Measurements from ENCODE around the gene PNMA8A.

DNA sequence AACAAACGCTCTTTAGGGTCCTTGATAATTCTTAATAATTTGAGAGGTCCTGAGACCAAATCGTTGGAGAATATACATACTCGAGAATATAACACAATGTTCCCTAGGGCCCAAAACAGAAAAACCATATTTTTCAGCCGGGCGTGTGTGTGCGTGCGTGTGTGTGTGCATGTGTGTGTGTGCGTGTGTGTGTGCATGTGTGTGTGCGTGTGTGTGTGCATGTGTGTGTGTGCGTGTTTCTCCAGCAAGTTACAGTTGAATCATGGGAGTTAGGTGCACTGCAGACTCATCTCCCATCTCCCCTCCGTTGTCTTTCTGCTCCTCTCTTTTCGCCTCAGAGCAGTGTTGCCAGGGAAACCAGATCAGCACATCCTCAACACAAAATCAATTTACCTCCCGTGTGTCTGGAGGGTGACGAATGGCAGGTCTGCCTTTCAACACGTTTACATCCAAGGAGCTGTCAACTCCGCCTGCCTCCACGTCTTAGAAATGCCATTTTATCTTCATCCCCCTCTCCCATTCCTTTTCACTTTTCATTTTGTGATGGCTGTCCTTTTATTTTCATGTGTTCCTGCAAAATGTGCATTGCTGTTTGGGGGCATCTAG, 32.6 kb upstream of the PNMA8A start:
- TF ChIP-seq POLR2A (IDR thresholded peaks at IDR 0.05) = no peak
- TF ChIP-seq, protein P1, sequence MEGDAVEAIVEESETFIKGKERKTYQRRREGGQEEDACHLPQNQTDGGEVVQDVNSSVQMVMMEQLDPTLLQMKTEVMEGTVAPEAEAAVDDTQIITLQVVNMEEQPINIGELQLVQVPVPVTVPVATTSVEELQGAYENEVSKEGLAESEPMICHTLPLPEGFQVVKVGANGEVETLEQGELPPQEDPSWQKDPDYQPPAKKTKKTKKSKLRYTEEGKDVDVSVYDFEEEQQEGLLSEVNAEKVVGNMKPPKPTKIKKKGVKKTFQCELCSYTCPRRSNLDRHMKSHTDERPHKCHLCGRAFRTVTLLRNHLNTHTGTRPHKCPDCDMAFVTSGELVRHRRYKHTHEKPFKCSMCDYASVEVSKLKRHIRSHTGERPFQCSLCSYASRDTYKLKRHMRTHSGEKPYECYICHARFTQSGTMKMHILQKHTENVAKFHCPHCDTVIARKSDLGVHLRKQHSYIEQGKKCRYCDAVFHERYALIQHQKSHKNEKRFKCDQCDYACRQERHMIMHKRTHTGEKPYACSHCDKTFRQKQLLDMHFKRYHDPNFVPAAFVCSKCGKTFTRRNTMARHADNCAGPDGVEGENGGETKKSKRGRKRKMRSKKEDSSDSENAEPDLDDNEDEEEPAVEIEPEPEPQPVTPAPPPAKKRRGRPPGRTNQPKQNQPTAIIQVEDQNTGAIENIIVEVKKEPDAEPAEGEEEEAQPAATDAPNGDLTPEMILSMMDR (IDR thresholded peaks at IDR 0.05) = no peak

All from thyroid gland (tissue), 4 donors.